ENCODE measurements around the gene PIP5K1B. TPM values are rescaled to one million over a fixed set of nuclear protein-coding genes. Genes with fewer than 3 reads are reported as not detected.

Gene PIP5K1B
- total RNA-seq, 1 experiment from 2014 or later = 0.20 TPM

- TF ChIP-seq POLR2AphosphoS5 (IDR thresholded peaks at IDR 0.05; ENCODE audit: low read depth, low read length) (no peak), RAD21 (IDR thresholded peaks at IDR 0.05; ENCODE audit: low read depth) (no peak), ELF1 (IDR thresholded peaks at IDR 0.05; ENCODE audit: borderline replicate concordance, low read depth) (no peak), POLR2A (IDR thresholded peaks at IDR 0.05; ENCODE audit: borderline replicate concordance, extremely low read depth, insufficient read depth, insufficient read length) (no peak), MAX (IDR thresholded peaks at IDR 0.05) (no peak), CEBPB (IDR thresholded peaks at IDR 0.05; ENCODE audit: low read depth) (no peak)
Measured at GRCh38 chr9:68847765-68848164, 142.7 kb downstream of the PIP5K1B start (continued).

GRCh38 chr9:68851657-68852056 lies 146.6 kb downstream of the PIP5K1B start:
- Histone ChIP-seq H3K27ac (ENCODE audit: low read depth, low read length) (no peak overlapping the region), H3K9ac (ENCODE audit: low read length) (no peak overlapping the region), H3K79me2 (ENCODE audit: insufficient read depth, low read length) (no peaks in the 10 kb centered on the region), H3K27me3 (ENCODE audit: insufficient read depth, low read length) (peaks cover 22% of the 10 kb centered on the region), H3K36me3 (ENCODE audit: control insufficient read depth in 1 of 2, insufficient read depth in 2 of 2, low read length in 2 of 2) (no peaks in the 10 kb centered on the region), H2AFZ (ENCODE audit: low read depth, low read length, poor library complexity, severe bottlenecking) (no peak overlapping the region), H3K4me3 (replicated peaks in 1 of 2; ENCODE audit: low read depth in 1 of 2, low read length in 2 of 2) (no peak overlapping the region), H3K4me2 (ENCODE audit: low read length) (no peak overlapping the region), H3K9me3 (ENCODE audit: control insufficient read depth in 1 of 2, insufficient read depth in 1 of 2, low read depth in 1 of 2, low read length in 2 of 2) (no peaks in the 10 kb centered on the region), H3K4me1 (ENCODE audit: control insufficient read depth in 1 of 2, insufficient read depth in 2 of 2, low read length in 2 of 2) (no peaks in the 10 kb centered on the region), H4K20me1 (ENCODE audit: insufficient read depth) (no peaks in the 10 kb centered on the region), H3K9me2 (ENCODE audit: insufficient read depth) (no peaks in the 10 kb centered on the region)
- CTCF ChIA-PET = no interaction called here
- no peak for DNase-seq (ENCODE audit: low read depth, low spot score)
- POLR2A ChIA-PET = no interaction called here
- no peak for TF ChIP-seq FOSL1 (IDR thresholded peaks at IDR 0.05; ENCODE audit: low read depth)
- TF ChIP-seq CTCF (IDR thresholded peaks at IDR 0.05 in 2 of 3, conservative IDR thresholded peaks at IDR 0.05 in 1 of 3; ENCODE audit: borderline replicate concordance in 1 of 3, insufficient read depth in 1 of 3, low read depth in 2 of 3, low read length in 2 of 3) = no peak
- no peak for ATAC-seq
- no TSS peak for BruUV-seq (replicated peaks)
- intact Hi-C loops (cut with micrococcal nuclease) = no loop called here
- RAD21 ChIA-PET (ENCODE audit: low non-redundant PET in 1 of 2, low total read pairs in 2 of 2, uncharacterized antibody in 2 of 2, unreplicated experiment in 2 of 2) = no interaction called here

Measured in HCT116 (cell line).